Hepatocyte (in vitro differentiated cells): ENCODE measurements around the gene RAB33B. TPM values are rescaled to one million over a fixed set of nuclear protein-coding genes. Genes with fewer than 3 reads are reported as not detected.

Source experiments
- DNase-seq: peaks from one replicate; pipeline ENCODE4 v3.0.0-alpha.2; 2016; ENCODE audit warnings: low spot score
- H2AFZ ChIP-seq: fragments of 200-600 bp; sonication (generic); 2 replicates; pipeline ENCODE4 v1.6.0; 2016; ENCODE audit warnings: antibody characterized with exemption, mild to moderate bottlenecking
- H3K27ac ChIP-seq: fragments of 200-600 bp; sonication (generic); 2 replicates; pipeline ENCODE4 v1.5.1; 2016; ENCODE audit warnings: mild to moderate bottlenecking
- H3K27me3 ChIP-seq: fragments of 200-600 bp; sonication (generic); 2 replicates; pipeline ENCODE4 v1.6.1; 2016
- H3K36me3 ChIP-seq: fragments of 200-600 bp; sonication (generic); replicated peaks from 2 replicates; pipeline ENCODE4 v1.5.1; 2016; ENCODE audit warnings: low read depth; ENCODE audit not compliant: insufficient read depth
- H3K4me1 ChIP-seq: fragments of 200-600 bp; sonication (generic); 2 replicates; pipeline ENCODE4 v1.5.1; 2016; ENCODE audit warnings: mild to moderate bottlenecking, moderate library complexity; ENCODE audit not compliant: insufficient read depth
- H3K4me2 ChIP-seq: fragments of 200-600 bp; sonication (generic); 2 replicates; pipeline ENCODE4 v1.6.0; 2016
- H3K4me3 ChIP-seq: fragments of 200-600 bp; sonication (generic); 2 replicates; pipeline ENCODE4 v1.5.1; 2016; ENCODE audit warnings: mild to moderate bottlenecking
- H3K79me2 ChIP-seq: fragments of 200-600 bp; sonication (generic); 2 replicates; pipeline ENCODE4 v1.6.0; 2017; ENCODE audit warnings: mild to moderate bottlenecking
- H3K9me2 ChIP-seq: fragments of 200-600 bp; sonication (generic); replicated peaks from 2 replicates; pipeline ENCODE4 v1.6.0; 2017; ENCODE audit warnings: mild to moderate bottlenecking; ENCODE audit not compliant: insufficient read depth
- H3K9me3 ChIP-seq: fragments of 200-600 bp; sonication (generic); 2 replicates; pipeline ENCODE4 v1.5.1; 2016; ENCODE audit warnings: low read depth, mild to moderate bottlenecking
- H4K20me1 ChIP-seq: fragments of 200-600 bp; sonication (generic); 2 replicates; pipeline ENCODE4 v1.6.0; 2016; ENCODE audit warnings: mild to moderate bottlenecking; ENCODE audit not compliant: insufficient read depth, poor library complexity, severe bottlenecking
- EZH2 ChIP-seq: fragments of 200-600 bp; sonication (generic); IDR thresholded peaks from 2 replicates; pipeline ENCODE4 v1.6.1; 2016; ENCODE audit warnings: antibody characterized with exemption, mild to moderate bottlenecking, borderline replicate concordance
- EZH2phosphoT487 ChIP-seq: fragments of 200-600 bp; sonication (generic); IDR thresholded peaks from one replicate; pipeline ENCODE4 v1.6.1; 2018; ENCODE audit warnings: antibody characterized with exemption, mild to moderate bottlenecking, low read depth, moderate library complexity; ENCODE audit not compliant: unreplicated experiment, severe bottlenecking
- WGBS: methylation state at CpG from one replicate; pipeline ENCODE4 v1.1.6; 2016; ENCODE audit warnings: low lambda C conversion rate; ENCODE audit errors: missing lambda C conversion rate; 5-methylcytosine and 5-hydroxymethylcytosine counted together
- polyA plus RNA-seq: library from polyadenylated mRNA; unstranded; fragments of >200 nt; fragmentation: Nextera tagmentation; extraction: Ambion mirVana; gene quantifications from 2 replicates; pipeline ENCODE4 v1.2.1, GENCODE V29; 2016
- total RNA-seq: library from RNA; depleted of rRNA; stranded (reverse); fragments of >200 nt; gene quantifications from 2 replicates; pipeline ENCODE4 v1.2.3, GENCODE V29; 2014
- TF ChIP-seq, protein P1 (sequence below): fragments of 200-600 bp; sonication (generic); IDR thresholded peaks from 2 replicates; pipeline ENCODE4 v1.5.1; 2016; ENCODE audit warnings: antibody characterized with exemption, mild to moderate bottlenecking; ENCODE audit not compliant: poor library complexity

RAB33B gene
- total and polyA plus RNA-seq, 2 experiments from 2014 or later: 4.5 to 13.5 TPM

DNA sequence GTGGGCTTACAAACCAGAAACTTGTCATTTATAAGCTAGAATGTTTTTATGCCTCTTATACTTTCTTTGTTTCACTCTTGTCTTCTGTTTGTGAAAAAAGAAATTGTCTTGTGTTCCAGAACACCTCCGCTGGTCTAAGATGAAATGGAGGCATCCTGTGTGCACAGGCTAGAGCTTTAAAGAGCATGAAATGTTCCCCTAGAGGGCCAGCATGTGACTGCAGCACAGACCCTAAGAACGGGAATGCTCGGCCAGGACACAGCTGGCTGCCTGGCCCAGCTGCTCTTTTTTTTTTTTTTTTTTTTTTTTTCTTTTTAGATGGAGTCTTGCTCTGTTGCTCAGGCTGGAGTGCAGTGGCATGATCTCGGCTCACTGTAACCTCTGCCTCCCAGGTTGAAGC is 68.5 kb downstream of the RAB33B start:
- Histone ChIP-seq H3K4me2 (no peak overlapping the region), H3K79me2 (no peaks in the 10 kb centered on the region), H3K27me3 (no peaks in the 10 kb centered on the region), H3K27ac (no peak overlapping the region), H2AFZ (no peak overlapping the region), H4K20me1 (no peaks in the 10 kb centered on the region), H3K4me3 (no peak overlapping the region), H3K9me2 (no peaks in the 10 kb centered on the region), H3K36me3 (no peaks in the 10 kb centered on the region), H3K9me3 (no peaks in the 10 kb centered on the region), H3K4me1 (no peaks in the 10 kb centered on the region)
- TF ChIP-seq EZH2phosphoT487 (no peak), EZH2 (no peak)
- TF ChIP-seq, protein P1, sequence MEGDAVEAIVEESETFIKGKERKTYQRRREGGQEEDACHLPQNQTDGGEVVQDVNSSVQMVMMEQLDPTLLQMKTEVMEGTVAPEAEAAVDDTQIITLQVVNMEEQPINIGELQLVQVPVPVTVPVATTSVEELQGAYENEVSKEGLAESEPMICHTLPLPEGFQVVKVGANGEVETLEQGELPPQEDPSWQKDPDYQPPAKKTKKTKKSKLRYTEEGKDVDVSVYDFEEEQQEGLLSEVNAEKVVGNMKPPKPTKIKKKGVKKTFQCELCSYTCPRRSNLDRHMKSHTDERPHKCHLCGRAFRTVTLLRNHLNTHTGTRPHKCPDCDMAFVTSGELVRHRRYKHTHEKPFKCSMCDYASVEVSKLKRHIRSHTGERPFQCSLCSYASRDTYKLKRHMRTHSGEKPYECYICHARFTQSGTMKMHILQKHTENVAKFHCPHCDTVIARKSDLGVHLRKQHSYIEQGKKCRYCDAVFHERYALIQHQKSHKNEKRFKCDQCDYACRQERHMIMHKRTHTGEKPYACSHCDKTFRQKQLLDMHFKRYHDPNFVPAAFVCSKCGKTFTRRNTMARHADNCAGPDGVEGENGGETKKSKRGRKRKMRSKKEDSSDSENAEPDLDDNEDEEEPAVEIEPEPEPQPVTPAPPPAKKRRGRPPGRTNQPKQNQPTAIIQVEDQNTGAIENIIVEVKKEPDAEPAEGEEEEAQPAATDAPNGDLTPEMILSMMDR: no peak
- DNase-seq: no peak
- WGBS: 91% methylated on average over 4 of the region's 4 CpGs

DNA sequence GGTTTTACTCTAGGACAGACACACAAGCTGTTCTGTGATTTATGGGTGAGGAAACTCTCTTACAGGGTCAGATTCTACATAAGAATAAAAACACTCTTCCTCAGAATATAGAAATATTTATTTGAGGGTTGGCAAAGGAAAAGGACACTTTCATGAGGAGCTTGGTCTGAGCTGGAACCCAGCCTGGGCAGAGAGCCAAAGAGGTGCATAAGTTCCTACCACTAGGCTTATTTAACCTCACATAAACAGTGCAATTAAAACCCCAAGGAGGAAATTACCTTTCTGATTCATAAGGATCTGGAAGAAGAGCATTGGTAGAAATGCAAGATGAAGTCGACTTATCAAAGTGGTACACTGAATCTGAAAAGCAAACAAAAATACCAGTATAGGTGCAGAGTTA is 69.2 kb downstream of the RAB33B start:
- no peak for DNase-seq
- H3K27me3 ChIP-seq: no peaks in the 10 kb centered on the region
- H3K27ac ChIP-seq: no peak overlapping the region
- no peak overlapping the region for H3K4me3 ChIP-seq
- TF ChIP-seq EZH2phosphoT487 (no peak), EZH2 (no peak)
- TF ChIP-seq, protein P1: no peak
- no peaks in the 10 kb centered on the region for H3K4me1 ChIP-seq
- 90% methylated on average over 1 of the region's 1 CpG for WGBS
- H2AFZ ChIP-seq: no peak overlapping the region
- no peaks in the 10 kb centered on the region for H3K9me3 ChIP-seq
- H3K36me3 ChIP-seq: no peaks in the 10 kb centered on the region
- H3K9me2 ChIP-seq: no peaks in the 10 kb centered on the region
- H3K79me2 ChIP-seq: no peaks in the 10 kb centered on the region
- H3K4me2 ChIP-seq: no peak overlapping the region
- no peaks in the 10 kb centered on the region for H4K20me1 ChIP-seq

DNA sequence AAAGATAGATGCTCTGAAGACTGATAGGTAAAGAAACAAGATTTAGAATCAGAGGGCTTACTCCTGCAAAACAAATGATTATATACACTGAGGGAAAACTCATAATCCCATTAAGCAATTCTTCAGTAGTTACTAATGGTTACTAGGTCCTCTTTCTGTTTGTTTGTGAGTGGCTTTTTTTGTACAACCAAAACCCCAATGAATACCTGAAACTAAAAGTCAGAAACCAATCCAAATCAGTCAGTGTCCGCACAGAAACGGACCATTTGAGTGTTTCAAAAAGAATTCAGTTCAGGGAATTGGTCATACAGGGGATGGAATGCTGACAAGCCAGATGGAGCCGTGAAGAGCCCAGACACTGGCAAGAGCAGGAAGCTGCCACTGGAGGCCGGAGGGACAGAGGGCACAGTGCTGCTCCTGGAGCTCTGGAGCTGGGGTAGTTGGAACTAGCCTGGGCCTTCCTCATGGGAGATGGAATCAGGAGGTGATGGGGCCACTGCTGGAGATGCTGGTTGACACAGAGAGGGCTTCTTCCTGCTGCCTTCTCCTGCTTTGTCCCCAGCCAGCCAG is 70.2 kb downstream of the RAB33B start:
- no peak overlapping the region for H2AFZ ChIP-seq

More for the DNA sequence above, 70.2 kb downstream of the RAB33B start:
- no peak overlapping the region for H3K27ac ChIP-seq
- no peaks in the 10 kb centered on the region for H4K20me1 ChIP-seq
- 60% methylated on average over 4 of the region's 4 CpGs for WGBS
- TF ChIP-seq, protein P1: no peak
- TF ChIP-seq EZH2 (no peak), EZH2phosphoT487 (no peak)
- no peak overlapping the region for H3K4me3 ChIP-seq
- no peak for DNase-seq
- H3K4me1 ChIP-seq: no peaks in the 10 kb centered on the region
- H3K79me2 ChIP-seq: no peaks in the 10 kb centered on the region
- H3K27me3 ChIP-seq: no peaks in the 10 kb centered on the region
- no peaks in the 10 kb centered on the region for H3K9me3 ChIP-seq
- H3K36me3 ChIP-seq: no peaks in the 10 kb centered on the region
- H3K4me2 ChIP-seq: no peak overlapping the region
- no peaks in the 10 kb centered on the region for H3K9me2 ChIP-seq
